K562 (cell line): ENCODE data around the gene DDIT3.

ENCODE experiments used
- CTCF ChIP-seq, 3 experiments: IDR thresholded peaks in 2 of 3; conservative IDR thresholded peaks in 1 of 3; 2 replicates each; pipeline ENCODE4 v1.5.1; 2011 to 2012; ENCODE audit warnings: low read length in 3 of 3, mild to moderate bottlenecking in 3 of 3, control low read depth in 2 of 3, improper control_type of control experiment in 1 of 3, inconsistent platforms in 1 of 3, low read depth in 1 of 3, mixed read lengths in 1 of 3, moderate library complexity in 1 of 3; ENCODE audit not compliant: insufficient read depth in 2 of 3
- ZEB2 ChIP-seq: fragments of 450-650 bp; IDR thresholded peaks from 2 replicates; pipeline ENCODE4 v1.6.1; 2016

- TF ChIP-seq ZEB2: no peak
- TF ChIP-seq CTCF (IDR thresholded peaks at IDR 0.05 in 2 of 3, conservative IDR thresholded peaks at IDR 0.05 in 1 of 3; ENCODE audit: insufficient read depth in 2 of 3, low read depth in 1 of 3, low read length in 3 of 3): no peak
These were observed 9.5 kb upstream of the DDIT3 start for GRCh38 chr12:57529831-57530230.
